ENCODE data around the gene SND1.

Gene SND1

GRCh38 chr7:128074336-128074735, 422.3 kb downstream of the SND1 start:
- DNase-seq (ENCODE audit: low spot score in 2 of 2) (no peak), ATAC-seq (ENCODE audit: low read depth) (no peak)
- H3K36me3 Mint-ChIP-seq: peaks cover 5% of the 10 kb centered on the region
- peaks cover 2% of the 10 kb centered on the region for H3K4me1 Mint-ChIP-seq
- H3K4me3 Mint-ChIP-seq: no peak overlapping the region
- no peaks in the 10 kb centered on the region for H3K9me3 Mint-ChIP-seq
- H3K27ac Mint-ChIP-seq: no peak overlapping the region
- H3K27me3 Mint-ChIP-seq: no peaks in the 10 kb centered on the region

- Mint-ChIP-seq H3K4me1 (peaks cover 2% of the 10 kb centered on the region), H3K9me3 (no peaks in the 10 kb centered on the region), H3K4me3 (no peak overlapping the region), H3K36me3 (peaks cover 5% of the 10 kb centered on the region), H3K27me3 (no peaks in the 10 kb centered on the region), H3K27ac (no peak overlapping the region)
- DNase-seq (ENCODE audit: low spot score in 2 of 2) (no peak), ATAC-seq (ENCODE audit: low read depth) (no peak)
These were observed 422.7 kb downstream of the SND1 start for GRCh38 chr7:128074736-128075135.

- Mint-ChIP-seq H3K9me3 (no peaks in the 10 kb centered on the region), H3K4me3 (no peak overlapping the region), H3K27ac (no peak overlapping the region), H3K27me3 (no peaks in the 10 kb centered on the region), H3K4me1 (no peaks in the 10 kb centered on the region), H3K36me3 (peaks cover 5% of the 10 kb centered on the region)
- no peak for DNase-seq (ENCODE audit: low spot score in 2 of 2)
- no peak for ATAC-seq (ENCODE audit: low read depth)
These were observed 423.5 kb downstream of the SND1 start for GRCh38 chr7:128075242-128076095.

GRCh38 chr7:128076196-128076795, 424.3 kb downstream of the SND1 start:
- ATAC-seq (ENCODE audit: low read depth): no peak
- no peaks in the 10 kb centered on the region for H3K27me3 Mint-ChIP-seq
- H3K4me1 Mint-ChIP-seq: no peaks in the 10 kb centered on the region
- H3K36me3 Mint-ChIP-seq: peaks cover 8% of the 10 kb centered on the region
- H3K9me3 Mint-ChIP-seq: no peaks in the 10 kb centered on the region
- no peak overlapping the region for H3K4me3 Mint-ChIP-seq
- H3K27ac Mint-ChIP-seq: no peak overlapping the region
- DNase-seq (ENCODE audit: low spot score in 2 of 2): no peak

- Mint-ChIP-seq H3K4me1 (no peaks in the 10 kb centered on the region), H3K27me3 (no peaks in the 10 kb centered on the region), H3K4me3 (no peak overlapping the region), H3K27ac (no peak overlapping the region), H3K36me3 (peaks cover 8% of the 10 kb centered on the region), H3K9me3 (no peaks in the 10 kb centered on the region)
- ATAC-seq (ENCODE audit: low read depth) (no peak), DNase-seq (ENCODE audit: low spot score in 2 of 2) (no peak)
These were observed 424.8 kb downstream of the SND1 start for GRCh38 chr7:128076796-128077271.

GRCh38 chr7:128078309-128078708, 426.3 kb downstream of the SND1 start:
- Mint-ChIP-seq H3K4me3 (no peak overlapping the region), H3K27me3 (no peaks in the 10 kb centered on the region), H3K4me1 (no peaks in the 10 kb centered on the region), H3K36me3 (peaks cover 8% of the 10 kb centered on the region), H3K27ac (no peak overlapping the region), H3K9me3 (no peaks in the 10 kb centered on the region)
- DNase-seq (ENCODE audit: low spot score in 2 of 2) (no peak), ATAC-seq (ENCODE audit: low read depth) (no peak)

GRCh38 chr7:128080169-128080568, 428.2 kb downstream of the SND1 start:
- H3K9me3 Mint-ChIP-seq: no peaks in the 10 kb centered on the region
- no peaks in the 10 kb centered on the region for H3K27me3 Mint-ChIP-seq
- no peak for ATAC-seq (ENCODE audit: low read depth)
- peaks cover 7% of the 10 kb centered on the region for H3K36me3 Mint-ChIP-seq
- H3K4me3 Mint-ChIP-seq: no peak overlapping the region
- DNase-seq (ENCODE audit: low spot score in 2 of 2): no peak
- no peaks in the 10 kb centered on the region for H3K4me1 Mint-ChIP-seq
- H3K27ac Mint-ChIP-seq: no peak overlapping the region

- Mint-ChIP-seq H3K4me3 (no peak overlapping the region), H3K27ac (no peak overlapping the region), H3K36me3 (peaks cover 12% of the 10 kb centered on the region), H3K27me3 (no peaks in the 10 kb centered on the region), H3K9me3 (no peaks in the 10 kb centered on the region), H3K4me1 (peaks cover 2% of the 10 kb centered on the region)
- DNase-seq (ENCODE audit: low spot score in 2 of 2) (no peak), ATAC-seq (ENCODE audit: low read depth) (no peak)
These were observed 429.4 kb downstream of the SND1 start for GRCh38 chr7:128081351-128081750.

GRCh38 chr7:128081808-128082207, 429.8 kb downstream of the SND1 start:
- DNase-seq (ENCODE audit: low spot score in 2 of 2) (no peak), ATAC-seq (ENCODE audit: low read depth) (no peak)
- H3K36me3 Mint-ChIP-seq: peaks cover 12% of the 10 kb centered on the region
- H3K27ac Mint-ChIP-seq: no peak overlapping the region
- H3K27me3 Mint-ChIP-seq: no peaks in the 10 kb centered on the region
- H3K4me1 Mint-ChIP-seq: peaks cover 2% of the 10 kb centered on the region
- no peak overlapping the region for H3K4me3 Mint-ChIP-seq
- H3K9me3 Mint-ChIP-seq: no peaks in the 10 kb centered on the region

GRCh38 chr7:128082431-128082830, 430.4 kb downstream of the SND1 start:
- DNase-seq (ENCODE audit: low spot score in 2 of 2) (no peak), ATAC-seq (ENCODE audit: low read depth) (no peak)
- Mint-ChIP-seq H3K4me1 (peaks cover 2% of the 10 kb centered on the region), H3K27ac (no peak overlapping the region), H3K4me3 (no peak overlapping the region), H3K9me3 (no peaks in the 10 kb centered on the region), H3K36me3 (peaks cover 16% of the 10 kb centered on the region), H3K27me3 (no peaks in the 10 kb centered on the region)

- peaks cover 23% of the 10 kb centered on the region for H3K36me3 Mint-ChIP-seq
- H3K9me3 Mint-ChIP-seq: no peaks in the 10 kb centered on the region
- no peak for ATAC-seq (ENCODE audit: low read depth)
- no peak overlapping the region for H3K4me3 Mint-ChIP-seq
- no peaks in the 10 kb centered on the region for H3K27me3 Mint-ChIP-seq
- peaks cover 2% of the 10 kb centered on the region for H3K4me1 Mint-ChIP-seq
- no peak for DNase-seq (ENCODE audit: low spot score in 2 of 2)
- H3K27ac Mint-ChIP-seq: no peak overlapping the region
These were observed 433.1 kb downstream of the SND1 start for GRCh38 chr7:128084896-128085608.

- H3K27me3 Mint-ChIP-seq: no peaks in the 10 kb centered on the region
These were observed 438.5 kb downstream of the SND1 start for GRCh38 chr7:128090492-128090891.

GRCh38 chr7:128091106-128091505, 439.1 kb downstream of the SND1 start:
- Mint-ChIP-seq H3K27me3 (no peaks in the 10 kb centered on the region), H3K4me3 (no peak overlapping the region), H3K9me3 (no peaks in the 10 kb centered on the region), H3K4me1 (no peaks in the 10 kb centered on the region), H3K36me3 (peaks cover 24% of the 10 kb centered on the region), H3K27ac (no peak overlapping the region)
- ATAC-seq (ENCODE audit: low read depth) (no peak), DNase-seq (ENCODE audit: low spot score in 2 of 2) (no peak)

More at GRCh38 chr7:128090492-128090891, 438.5 kb downstream of the SND1 start:
- no peak overlapping the region for H3K27ac Mint-ChIP-seq
- no peak for ATAC-seq (ENCODE audit: low read depth)
- DNase-seq (ENCODE audit: low spot score in 2 of 2): no peak
- no peak overlapping the region for H3K4me3 Mint-ChIP-seq
- no peaks in the 10 kb centered on the region for H3K4me1 Mint-ChIP-seq
- H3K9me3 Mint-ChIP-seq: no peaks in the 10 kb centered on the region
- H3K36me3 Mint-ChIP-seq: peaks cover 27% of the 10 kb centered on the region

GRCh38 chr7:128092221-128092620, 440.2 kb downstream of the SND1 start:
- no peak for ATAC-seq (ENCODE audit: low read depth)
- Mint-ChIP-seq H3K4me1 (no peaks in the 10 kb centered on the region), H3K4me3 (no peak overlapping the region), H3K9me3 (no peaks in the 10 kb centered on the region), H3K27ac (no peak overlapping the region), H3K27me3 (no peaks in the 10 kb centered on the region), H3K36me3 (peaks cover 22% of the 10 kb centered on the region)
- no peak for DNase-seq (ENCODE audit: low spot score in 2 of 2)

Measured in memory B cell (primary cell).